ENCODE measurements around the gene XRN1.
"Not testable (repeated sequence)": the region's sequence is repeated elsewhere in the genome, so short reads cannot be mapped to it uniquely, and the experiment has no call there.

XRN1 gene

DNA sequence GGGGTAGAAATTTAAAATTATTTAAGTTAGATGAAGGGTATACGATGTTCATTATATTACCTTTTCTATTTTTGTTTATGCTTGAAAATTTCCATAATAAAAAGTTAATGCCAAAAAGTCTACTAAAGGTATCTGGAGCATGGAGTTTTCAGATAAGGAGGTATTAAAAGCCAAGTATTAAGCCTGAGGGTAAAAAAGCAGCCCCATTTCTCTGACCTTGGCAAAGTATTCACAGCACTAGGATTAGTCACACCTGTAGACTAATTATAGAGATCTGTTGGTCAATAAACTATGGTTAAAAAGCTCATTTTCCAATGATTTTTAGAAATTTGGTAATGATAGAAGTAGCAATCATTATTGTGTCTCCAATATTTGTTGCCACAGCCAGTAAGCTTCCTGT is 23.1 kb downstream of the XRN1 start:
- Histone ChIP-seq H3K27ac (no peak overlapping the region), H3K9ac (ENCODE audit: insufficient read length) (no peak overlapping the region), H3K36me3 (ENCODE audit: insufficient read depth, low read length) (peaks cover 14% of the 10 kb centered on the region), H3K4me3 (no peak overlapping the region), H3K9me3 (ENCODE audit: low read depth, low read length) (no peaks in the 10 kb centered on the region)
- TF ChIP-seq POLR2AphosphoS5 (IDR thresholded peaks at IDR 0.05; ENCODE audit: borderline replicate concordance, low read depth, low read length) (no peak), FOXP2 (optimal IDR thresholded peaks at IDR 0.05; ENCODE audit: control extremely low read depth, extremely low read length, insufficient read depth) (no peak)
- no peak for DNase-seq (ENCODE audit: low read depth, low spot score)

DNA sequence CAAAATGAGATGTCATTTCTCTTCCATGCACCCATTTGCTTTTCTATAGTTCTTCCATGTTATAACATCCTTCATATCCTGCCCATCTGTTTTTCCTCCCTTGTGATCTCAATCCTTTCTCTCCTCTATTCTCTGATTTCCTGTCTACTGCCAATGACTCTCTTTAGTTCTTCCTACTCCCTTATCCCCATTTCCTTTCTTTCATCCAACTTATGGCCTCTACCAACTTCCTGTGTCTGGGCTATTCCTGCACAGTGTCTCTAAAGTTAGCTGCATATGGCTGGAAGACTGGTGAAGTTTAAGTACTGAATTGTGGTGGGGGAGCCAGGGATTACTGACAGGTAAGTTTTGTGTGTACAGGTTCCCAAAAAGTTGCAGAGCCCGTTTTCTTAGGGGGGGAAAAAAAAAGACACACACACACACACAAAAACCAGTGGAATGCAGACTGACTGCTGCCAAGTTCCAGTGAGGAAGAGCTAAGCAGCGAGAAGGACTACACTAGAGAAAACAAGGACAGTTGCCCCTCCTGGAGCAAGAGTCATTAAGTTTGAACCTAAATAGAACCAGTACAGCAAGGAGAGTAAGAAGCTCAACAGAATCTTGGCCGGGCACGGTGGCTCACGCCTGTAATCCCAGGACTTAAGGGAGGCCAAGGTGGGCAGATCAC is 28.8 kb downstream of the XRN1 start:
- no peak overlapping the region for H3K4me3 ChIP-seq
- no peak overlapping the region for H3K9ac ChIP-seq (ENCODE audit: insufficient read length)
- H3K36me3 ChIP-seq (ENCODE audit: insufficient read depth, low read length) = peaks cover 24% of the 10 kb centered on the region
- H3K27ac ChIP-seq = no peak overlapping the region
- no peak for DNase-seq (ENCODE audit: low read depth, low spot score)
- no peaks in the 10 kb centered on the region for H3K9me3 ChIP-seq (ENCODE audit: low read depth, low read length)
- TF ChIP-seq POLR2AphosphoS5 (IDR thresholded peaks at IDR 0.05; ENCODE audit: borderline replicate concordance, low read depth, low read length) (no peak), FOXP2 (optimal IDR thresholded peaks at IDR 0.05; ENCODE audit: control extremely low read depth, extremely low read length, insufficient read depth) (no peak), EZH2 (IDR thresholded peaks at IDR 0.05) (no peak)

DNA sequence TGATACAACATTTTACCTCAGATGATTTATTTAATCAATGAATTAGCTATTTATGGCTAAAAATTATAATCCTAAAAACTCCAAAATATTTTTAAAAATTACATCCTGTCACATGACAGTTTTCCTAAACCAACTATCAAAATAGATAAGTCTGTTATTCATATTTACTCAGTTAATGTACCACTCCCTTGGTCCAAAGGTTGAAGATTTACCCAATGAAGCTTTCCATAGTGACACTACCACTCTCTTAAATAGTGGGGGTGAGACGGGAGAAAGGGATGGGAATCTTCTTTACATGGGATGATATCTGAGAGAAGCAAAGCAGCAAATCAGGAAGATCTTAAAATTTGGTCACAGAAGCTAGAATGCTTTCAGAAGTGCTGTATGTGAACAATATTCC is 30.5 kb downstream of the XRN1 start:
- no peak overlapping the region for H3K27ac ChIP-seq
- DNase-seq (ENCODE audit: low read depth, low spot score) = no peak
- H3K36me3 ChIP-seq (ENCODE audit: insufficient read depth, low read length) = peaks cover 20% of the 10 kb centered on the region
- H3K9me3 ChIP-seq (ENCODE audit: low read depth, low read length) = no peaks in the 10 kb centered on the region
- H3K4me3 ChIP-seq = no peak overlapping the region
- H3K9ac ChIP-seq (ENCODE audit: insufficient read length) = no peak overlapping the region
- TF ChIP-seq EZH2 (IDR thresholded peaks at IDR 0.05) (no peak), FOXP2 (optimal IDR thresholded peaks at IDR 0.05; ENCODE audit: control extremely low read depth, extremely low read length, insufficient read depth) (no peak), POLR2AphosphoS5 (IDR thresholded peaks at IDR 0.05; ENCODE audit: borderline replicate concordance, low read depth, low read length) (no peak)

DNA sequence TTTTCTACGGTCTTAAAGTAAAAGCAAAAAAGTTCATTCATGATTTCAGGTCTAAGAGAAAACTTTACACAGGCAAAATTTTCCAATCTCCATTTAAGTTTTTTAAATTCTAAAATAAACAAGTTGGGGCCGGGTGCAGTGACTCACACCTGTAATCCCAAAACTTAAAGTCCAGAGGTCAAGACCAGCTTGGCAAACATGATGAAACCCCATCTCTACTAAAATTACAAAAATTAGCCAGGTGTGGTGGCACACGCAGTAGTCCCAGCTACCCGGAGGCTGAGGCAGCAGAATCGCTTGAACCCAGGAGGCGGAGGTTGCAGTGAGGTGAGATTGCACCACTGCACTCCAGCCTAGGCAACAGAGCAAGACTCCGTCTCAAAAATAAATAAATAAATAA is 47.3 kb downstream of the XRN1 start:
- DNase-seq (ENCODE audit: low read depth, low spot score); H3K27ac ChIP-seq; H3K4me3 ChIP-seq; H3K9me3 ChIP-seq (ENCODE audit: low read depth, low read length); H3K9ac ChIP-seq (ENCODE audit: insufficient read length): not testable (repeated sequence)
- peaks cover 26% of the 10 kb centered on the region for H3K36me3 ChIP-seq (ENCODE audit: insufficient read depth, low read length)

DNA sequence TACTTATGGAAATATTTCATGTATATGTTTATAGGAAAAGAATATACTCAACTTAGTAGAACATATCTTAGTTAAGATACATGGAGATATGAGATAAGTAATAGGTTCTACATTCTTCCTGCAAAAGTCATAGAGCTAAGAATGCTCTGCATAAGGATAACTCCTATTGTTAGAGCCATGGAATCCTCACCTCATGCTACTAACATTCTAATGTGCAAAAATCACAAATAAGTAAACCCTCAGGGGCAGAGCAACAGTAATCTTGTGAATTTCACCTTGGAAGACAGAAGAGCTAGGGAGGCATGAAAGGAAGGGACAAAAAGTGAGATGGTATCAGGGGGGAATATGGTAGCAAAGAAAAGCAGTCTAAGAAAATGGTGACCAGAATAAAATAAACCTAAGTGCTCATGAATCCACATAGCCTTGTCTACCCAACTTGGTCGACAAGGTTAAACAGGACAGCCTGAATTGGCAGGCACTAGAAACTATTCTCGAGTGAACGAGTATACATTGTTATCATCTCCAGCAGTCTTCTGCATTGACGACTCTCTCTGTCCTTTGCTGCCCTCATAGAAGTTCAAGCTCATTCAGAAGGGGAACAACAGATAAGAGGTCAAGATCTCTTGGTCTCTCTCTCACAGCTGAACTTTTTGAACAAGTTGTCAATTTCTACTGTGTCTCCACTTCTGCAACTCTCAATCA is 52.8 kb downstream of the XRN1 start:
- Histone ChIP-seq H3K27ac (no peak overlapping the region), H3K9ac (ENCODE audit: insufficient read length) (no peak overlapping the region), H3K36me3 (ENCODE audit: insufficient read depth, low read length) (peaks cover 39% of the 10 kb centered on the region), H3K4me3 (no peak overlapping the region), H3K9me3 (ENCODE audit: low read depth, low read length) (no peaks in the 10 kb centered on the region)
- no peak for TF ChIP-seq FOXP2 (optimal IDR thresholded peaks at IDR 0.05; ENCODE audit: control extremely low read depth, extremely low read length, insufficient read depth)
- no peak for DNase-seq (ENCODE audit: low read depth, low spot score)

DNA sequence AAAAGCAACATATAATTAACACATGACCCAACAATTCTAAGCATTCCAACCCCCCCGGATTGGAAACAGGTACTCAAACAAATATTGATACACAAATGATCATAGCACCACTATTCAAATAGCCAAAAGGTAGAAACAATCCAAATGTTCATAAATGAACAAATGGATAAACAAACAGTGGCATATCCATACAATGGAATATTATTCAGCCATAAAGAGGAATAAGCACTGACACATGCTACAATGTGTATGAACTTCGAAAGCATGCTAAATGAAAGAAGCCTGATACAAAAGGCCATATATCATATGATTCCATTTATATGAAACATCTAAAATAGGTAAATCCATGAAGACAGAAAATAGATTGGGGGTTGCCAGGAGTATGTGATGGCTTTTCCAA is 62.8 kb downstream of the XRN1 start:
- H3K36me3 ChIP-seq (ENCODE audit: insufficient read depth, low read length) = peaks cover 42% of the 10 kb centered on the region
- TF ChIP-seq EZH2 (IDR thresholded peaks at IDR 0.05) = no peak
- no peak for TF ChIP-seq POLR2AphosphoS5 (IDR thresholded peaks at IDR 0.05; ENCODE audit: borderline replicate concordance, low read depth, low read length)
- no peak overlapping the region for H3K9ac ChIP-seq (ENCODE audit: insufficient read length)
- DNase-seq (ENCODE audit: low read depth, low spot score) = no peak
- no peak overlapping the region for H3K4me3 ChIP-seq
- no peaks in the 10 kb centered on the region for H3K9me3 ChIP-seq (ENCODE audit: low read depth, low read length)
- H3K27ac ChIP-seq = no peak overlapping the region

DNA sequence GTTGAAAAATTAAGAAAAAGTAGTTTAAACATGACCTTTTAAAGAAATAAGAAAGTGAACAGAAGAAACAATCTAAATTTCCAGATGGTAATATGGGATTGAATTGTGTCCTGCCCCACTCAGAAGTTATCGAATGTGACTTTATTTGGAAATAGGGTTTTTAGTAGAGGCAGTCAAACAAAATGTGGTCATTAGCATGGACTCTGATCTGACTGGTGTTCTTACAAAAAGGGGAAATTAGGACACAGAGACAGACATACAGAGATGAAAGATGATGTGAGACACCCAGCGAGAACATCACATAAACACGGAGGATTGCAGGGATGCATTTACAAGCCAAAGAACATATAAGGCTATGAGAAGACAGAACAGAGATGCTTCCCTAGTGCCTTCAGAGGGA is 73.2 kb downstream of the XRN1 start:
- Histone ChIP-seq H3K9me3 (ENCODE audit: low read depth, low read length) (no peaks in the 10 kb centered on the region), H3K4me3 (no peak overlapping the region), H3K36me3 (ENCODE audit: insufficient read depth, low read length) (no peaks in the 10 kb centered on the region), H3K9ac (ENCODE audit: insufficient read length) (no peak overlapping the region), H3K27ac (no peak overlapping the region)
- TF ChIP-seq FOXP2 (optimal IDR thresholded peaks at IDR 0.05; ENCODE audit: control extremely low read depth, extremely low read length, insufficient read depth) = no peak
- DNase-seq (ENCODE audit: low read depth, low spot score) = no peak

DNA sequence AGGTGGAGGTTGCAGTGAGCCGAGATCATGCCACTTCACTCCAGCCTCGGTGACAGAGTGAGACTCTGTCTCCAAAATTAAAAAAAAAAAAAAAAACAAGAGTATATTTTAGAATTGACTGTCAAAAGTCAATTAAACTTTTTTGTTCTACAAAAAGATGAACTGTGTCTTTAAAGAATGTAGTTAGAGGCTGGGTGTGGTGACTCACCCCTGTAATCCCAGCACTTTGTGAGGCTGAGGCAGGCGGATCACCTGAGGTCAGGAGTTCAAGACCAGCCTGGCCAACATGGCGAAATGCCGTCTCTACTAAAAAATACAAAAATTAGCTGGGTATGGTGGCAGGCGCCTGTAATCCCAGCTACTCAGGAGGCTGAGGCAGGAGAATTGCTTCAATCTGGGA is 78.3 kb downstream of the XRN1 start:
- not testable (repeated sequence) for H3K36me3 ChIP-seq (ENCODE audit: insufficient read depth, low read length); H3K9ac ChIP-seq (ENCODE audit: insufficient read length); H3K4me3 ChIP-seq; H3K9me3 ChIP-seq (ENCODE audit: low read depth, low read length); DNase-seq (ENCODE audit: low read depth, low spot score); H3K27ac ChIP-seq

DNA sequence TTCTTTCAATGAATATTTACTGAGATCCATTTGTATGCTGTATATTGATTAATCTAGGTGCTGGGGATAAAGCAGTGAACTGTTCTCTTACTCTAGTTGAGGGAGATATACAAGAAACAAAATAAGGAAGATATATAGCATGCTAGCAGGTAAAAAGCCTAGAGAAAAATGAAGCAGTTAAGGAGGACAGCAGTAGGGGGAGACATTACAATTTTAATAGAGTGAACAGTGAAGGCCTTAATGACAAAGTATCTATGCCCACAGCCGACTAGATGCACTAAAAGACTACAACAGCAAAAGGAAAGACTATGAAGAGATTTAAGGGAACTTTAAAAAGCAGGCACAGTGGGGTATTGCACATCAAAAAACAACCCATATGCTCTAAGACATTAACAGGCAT is 81.4 kb downstream of the XRN1 start:
- TF ChIP-seq EZH2 (IDR thresholded peaks at IDR 0.05) (no peak), FOXP2 (optimal IDR thresholded peaks at IDR 0.05; ENCODE audit: control extremely low read depth, extremely low read length, insufficient read depth) (no peak), POLR2AphosphoS5 (IDR thresholded peaks at IDR 0.05; ENCODE audit: borderline replicate concordance, low read depth, low read length) (no peak)
- Histone ChIP-seq H3K27ac (no peak overlapping the region), H3K9ac (ENCODE audit: insufficient read length) (no peak overlapping the region), H3K36me3 (ENCODE audit: insufficient read depth, low read length) (peaks cover 5% of the 10 kb centered on the region; the same call in 1 of the 2 replicates), H3K4me3 (no peak overlapping the region), H3K9me3 (ENCODE audit: low read depth, low read length) (no peaks in the 10 kb centered on the region)
- DNase-seq (ENCODE audit: low read depth, low spot score) = peak; percentile 5
